Large intestine (tissue), 3 donors: ENCODE results near the gene PPP2R5C. TPM values are rescaled to one million over a fixed set of nuclear protein-coding genes. Genes with fewer than 3 reads are reported as not detected.

Source experiments
- DNase-seq, 2 donors: peaks; one replicate each; pipeline versions ENCODE4 v3.0.0 to v3.0.0-alpha.2; 2013
- H3K27ac ChIP-seq: one replicate; pipeline ENCODE4 v1.5.1; 2013; ENCODE audit warnings: low read length
- H3K27me3 ChIP-seq: 2 replicates; pipeline ENCODE4 v1.6.1; 2013; ENCODE audit warnings: low read length; ENCODE audit not compliant: control insufficient read depth, insufficient read depth
- H3K36me3 ChIP-seq: 2 replicates; pipeline ENCODE4 v1.6.1; 2013; ENCODE audit warnings: low read length; ENCODE audit not compliant: control insufficient read depth, insufficient read depth
- H3K4me1 ChIP-seq: one replicate; pipeline ENCODE4 v1.6.1; 2013; ENCODE audit warnings: low read length; ENCODE audit not compliant: control insufficient read depth, insufficient read depth
- H3K4me3 ChIP-seq: one replicate; pipeline ENCODE4 v1.5.1; 2013; ENCODE audit warnings: low read length
- H3K9me3 ChIP-seq: one replicate; pipeline ENCODE4 v1.6.1; 2013; ENCODE audit warnings: mild to moderate bottlenecking, low read depth, low read length, moderate library complexity; ENCODE audit not compliant: control insufficient read depth
- WGBS: methylation state at CpG from one replicate; pipeline ENCODE4 v1.1.5; 2013; ENCODE audit warnings: low lambda C conversion rate; ENCODE audit not compliant: insufficient coverage; 5-methylcytosine and 5-hydroxymethylcytosine counted together
- polyA plus RNA-seq: library from polyadenylated mRNA; unstranded; fragments of 120-200 nt; gene quantifications from one replicate; pipeline ENCODE4 v1.2.1, GENCODE V29; 2013

PPP2R5C gene
- polyA plus RNA-seq, 1 donor, result 93.4 TPM

DNA sequence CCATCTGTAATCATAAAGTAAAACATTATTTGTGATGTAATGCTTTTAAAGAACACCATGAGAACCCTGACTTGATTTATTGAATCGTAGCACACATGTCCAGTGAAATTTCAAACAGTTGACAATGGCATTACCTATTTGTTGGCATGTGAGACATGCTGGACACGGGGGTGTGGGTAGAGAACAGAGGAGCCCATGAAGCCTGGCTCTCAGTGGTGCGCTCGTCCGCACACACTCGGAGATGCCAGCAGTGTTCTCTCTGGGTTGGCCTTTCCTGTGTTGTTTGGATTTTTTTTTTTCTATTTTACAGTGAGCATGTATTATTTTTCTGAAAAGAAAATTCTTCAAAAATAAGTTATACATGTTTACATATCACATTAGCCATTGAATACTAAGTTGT is 78.2 kb downstream of the PPP2R5C start:
- DNase-seq, result no peak
- H3K36me3 ChIP-seq, result peaks cover 7% of the 10 kb centered on the region
- no peaks in the 10 kb centered on the region for H3K27me3 ChIP-seq
- H3K4me3 ChIP-seq, result no peak overlapping the region
- H3K27ac ChIP-seq, result no peak overlapping the region
- H3K4me1 ChIP-seq, result no peaks in the 10 kb centered on the region
- no CpG with 5 or more reads among the region's 6 CpGs for WGBS
- H3K9me3 ChIP-seq, result no peaks in the 10 kb centered on the region

DNA sequence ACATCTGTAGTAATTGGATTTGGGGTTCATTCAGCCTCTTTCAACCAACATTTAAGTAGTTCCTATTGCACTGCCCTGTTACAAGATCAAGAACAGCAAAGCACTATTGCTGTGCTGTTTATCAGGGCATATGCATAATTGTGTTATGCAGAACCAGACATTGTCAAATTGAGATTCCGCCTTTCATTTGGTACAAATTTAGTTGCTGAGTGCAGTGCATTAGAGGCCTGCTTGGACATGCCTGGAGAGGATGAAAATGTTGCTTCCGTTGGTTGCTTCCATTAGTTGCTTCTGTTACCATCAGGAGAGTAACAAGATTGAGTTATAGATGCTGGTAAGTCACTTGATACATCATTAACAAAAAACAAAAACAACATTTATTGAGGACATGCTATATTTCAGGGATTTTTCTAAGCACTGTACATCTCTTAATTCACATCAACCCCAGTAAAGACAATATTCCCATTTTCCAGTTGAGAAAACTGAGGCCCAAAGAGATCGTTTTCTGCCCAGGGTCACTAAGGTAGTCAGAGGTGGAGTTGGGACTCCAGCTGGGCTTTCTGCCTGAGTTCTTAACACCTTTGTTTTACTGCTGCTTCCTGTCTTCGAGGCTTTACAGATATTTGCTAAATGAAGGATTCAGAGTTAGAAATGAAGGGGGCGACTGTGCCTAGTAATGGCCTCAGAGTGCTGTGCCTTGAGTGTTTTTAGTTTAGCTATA is 79.3 kb downstream of the PPP2R5C start:
- WGBS, result 40% methylated on average over 1 of the region's 5 CpGs
- H3K27ac ChIP-seq, result no peak overlapping the region
- no peaks in the 10 kb centered on the region for H3K4me1 ChIP-seq

DNA sequence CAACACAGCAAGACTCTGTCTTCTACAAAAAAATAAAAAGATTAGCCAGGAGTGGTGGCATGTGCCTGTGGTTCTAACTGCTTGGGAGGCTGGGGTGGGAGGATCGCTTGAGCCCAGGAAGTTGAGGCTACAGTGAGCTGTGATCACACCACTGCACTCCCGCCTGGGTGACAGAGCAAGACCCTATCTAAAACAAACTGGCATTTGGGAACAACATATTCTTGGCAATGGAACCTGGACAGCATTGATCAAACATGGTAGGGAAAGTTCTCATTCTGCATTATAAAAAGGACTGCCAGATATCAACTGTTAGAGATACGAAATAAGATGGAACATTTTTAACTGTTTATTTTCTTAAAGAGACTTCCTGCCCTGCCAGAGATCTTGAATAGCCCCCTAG is 81.5 kb downstream of the PPP2R5C start:
- no peak overlapping the region for H3K27ac ChIP-seq
- H3K4me3 ChIP-seq, result no peak overlapping the region
- H3K9me3 ChIP-seq, result no peaks in the 10 kb centered on the region
- no peak for DNase-seq
- no peaks in the 10 kb centered on the region for H3K4me1 ChIP-seq
- 57% methylated on average over 1 of the region's 3 CpGs for WGBS
- peaks cover 7% of the 10 kb centered on the region for H3K36me3 ChIP-seq
- H3K27me3 ChIP-seq, result no peaks in the 10 kb centered on the region

More for the DNA sequence above, 79.3 kb downstream of the PPP2R5C start:
- no peak overlapping the region for H3K4me3 ChIP-seq
- H3K36me3 ChIP-seq, result peaks cover 7% of the 10 kb centered on the region
- no peaks in the 10 kb centered on the region for H3K9me3 ChIP-seq
- H3K27me3 ChIP-seq, result no peaks in the 10 kb centered on the region
- DNase-seq, result no peak

DNA sequence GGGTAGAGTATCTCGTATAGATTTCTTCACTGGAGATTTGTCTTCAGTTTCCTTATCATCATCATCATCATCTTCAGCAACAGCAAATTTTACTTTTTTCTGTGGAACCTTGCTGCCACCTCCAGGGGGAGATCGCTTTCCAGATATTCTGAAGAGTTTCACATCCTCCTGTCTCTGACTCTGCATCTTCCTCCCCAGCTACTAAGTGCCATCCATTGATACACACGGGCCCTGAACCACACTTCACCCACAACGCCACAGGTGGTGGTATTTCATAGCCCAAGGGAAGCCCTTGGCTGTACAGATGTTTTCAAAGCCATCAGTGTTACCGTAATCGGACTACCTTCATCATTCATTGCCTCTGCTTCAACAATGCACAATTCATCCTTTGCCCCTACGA is 82.2 kb downstream of the PPP2R5C start:
- Histone ChIP-seq H3K36me3 (peaks cover 4% of the 10 kb centered on the region), H3K9me3 (no peaks in the 10 kb centered on the region), H3K27me3 (no peaks in the 10 kb centered on the region), H3K4me1 (no peaks in the 10 kb centered on the region), H3K27ac (no peak overlapping the region), H3K4me3 (no peak overlapping the region)
- WGBS, result 100% methylated on average over 1 of the region's 7 CpGs
- no peak for DNase-seq

DNA sequence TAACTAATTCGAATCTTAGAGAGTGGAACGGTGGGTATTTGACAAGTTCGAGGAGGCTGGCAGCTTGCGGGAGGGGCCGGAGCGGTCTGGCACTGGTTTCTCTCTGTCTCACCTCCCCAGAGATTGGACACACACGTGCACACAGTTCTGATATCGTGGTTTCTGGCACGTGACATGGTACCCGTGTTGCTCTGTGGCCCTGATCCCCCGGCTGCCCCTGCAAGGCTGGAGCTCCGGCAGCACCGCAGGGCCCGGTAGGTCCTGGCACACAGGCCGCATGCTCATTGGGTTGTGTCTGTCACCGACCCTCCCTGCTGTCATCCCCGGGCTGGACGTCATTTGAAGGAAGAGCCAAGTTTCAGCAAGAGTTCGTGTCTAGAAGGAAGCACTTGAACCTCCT is 82.7 kb downstream of the PPP2R5C start:
- Histone ChIP-seq H3K36me3 (peaks cover 3% of the 10 kb centered on the region), H3K27me3 (no peaks in the 10 kb centered on the region), H3K4me1 (no peaks in the 10 kb centered on the region), H3K4me3 (no peak overlapping the region), H3K27ac (no peak overlapping the region), H3K9me3 (no peaks in the 10 kb centered on the region)
- WGBS, result no CpG with 5 or more reads among the region's 19 CpGs
- no peak for DNase-seq

DNA sequence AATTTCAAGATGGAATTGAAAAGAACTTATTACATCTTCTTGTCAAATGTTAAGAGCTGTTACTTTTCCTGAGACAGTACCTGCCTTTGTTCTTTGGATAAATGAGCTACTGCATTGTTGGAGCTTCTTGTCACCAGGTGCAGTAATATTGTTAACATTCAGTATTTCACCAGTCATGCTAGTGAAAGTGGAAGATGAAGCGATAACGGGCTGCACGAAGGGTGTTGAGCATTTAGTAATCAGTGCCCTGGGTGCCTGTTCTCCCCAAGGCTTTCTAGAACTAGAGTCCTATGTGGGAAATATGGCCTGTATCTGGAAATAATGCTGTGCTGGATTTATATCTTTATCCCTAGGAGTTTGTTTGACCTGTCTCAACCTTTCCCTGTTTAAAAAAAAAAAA is 83.2 kb downstream of the PPP2R5C start:
- Histone ChIP-seq H3K27me3 (no peaks in the 10 kb centered on the region), H3K27ac (no peak overlapping the region), H3K9me3 (no peaks in the 10 kb centered on the region), H3K4me1 (no peaks in the 10 kb centered on the region), H3K36me3 (peaks cover 2% of the 10 kb centered on the region), H3K4me3 (no peak overlapping the region)
- no CpG with 5 or more reads among the region's 3 CpGs for WGBS
- DNase-seq, result no peak

DNA sequence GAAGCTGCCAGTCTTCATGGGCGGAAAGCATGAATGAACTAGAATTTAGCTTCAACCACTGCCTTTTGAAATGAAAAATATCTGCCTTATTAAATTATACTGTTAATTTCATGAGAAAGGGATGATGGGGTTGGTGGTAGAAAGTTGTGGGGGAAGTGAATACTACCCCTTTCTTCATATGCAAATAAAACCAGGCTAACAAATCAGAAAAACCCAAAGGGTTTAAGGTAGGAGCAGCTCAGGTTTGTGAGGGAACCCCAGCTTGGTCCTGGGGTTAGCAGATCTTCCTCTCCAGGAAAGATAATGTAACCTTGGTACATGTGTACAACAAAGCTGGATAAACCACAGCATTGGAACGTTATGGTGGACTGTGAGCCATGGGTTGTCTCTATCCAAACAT is 84.0 kb downstream of the PPP2R5C start:
- no peak overlapping the region for H3K27ac ChIP-seq
- no CpG with 5 or more reads among the region's 2 CpGs for WGBS

DNA sequence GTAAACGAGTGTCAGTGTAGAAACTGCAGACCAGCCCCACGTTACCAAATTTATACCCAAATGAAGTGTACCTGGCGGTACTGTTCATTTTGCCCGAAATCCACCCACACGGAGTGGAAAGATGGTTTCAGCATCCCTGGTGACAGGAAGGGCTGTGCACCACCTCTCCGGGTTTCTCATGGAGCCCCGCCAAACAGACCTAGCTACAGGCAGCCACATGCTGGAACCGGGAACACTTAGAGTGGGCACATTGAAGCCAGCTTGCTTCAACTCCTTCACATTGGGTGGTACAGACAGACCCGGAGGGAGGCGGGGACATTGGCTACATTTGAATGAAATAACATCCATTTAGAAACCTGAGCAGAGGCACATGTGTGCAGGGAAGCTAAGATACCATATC is 84.4 kb downstream of the PPP2R5C start:
- no CpG with 5 or more reads among the region's 10 CpGs for WGBS
- no peaks in the 10 kb centered on the region for H3K4me1 ChIP-seq

More for the DNA sequence above, 84.0 kb downstream of the PPP2R5C start:
- no peak overlapping the region for H3K4me3 ChIP-seq
- peaks cover 2% of the 10 kb centered on the region for H3K36me3 ChIP-seq
- DNase-seq, result no peak
- no peaks in the 10 kb centered on the region for H3K4me1 ChIP-seq
- no peaks in the 10 kb centered on the region for H3K9me3 ChIP-seq
- no peaks in the 10 kb centered on the region for H3K27me3 ChIP-seq

DNA sequence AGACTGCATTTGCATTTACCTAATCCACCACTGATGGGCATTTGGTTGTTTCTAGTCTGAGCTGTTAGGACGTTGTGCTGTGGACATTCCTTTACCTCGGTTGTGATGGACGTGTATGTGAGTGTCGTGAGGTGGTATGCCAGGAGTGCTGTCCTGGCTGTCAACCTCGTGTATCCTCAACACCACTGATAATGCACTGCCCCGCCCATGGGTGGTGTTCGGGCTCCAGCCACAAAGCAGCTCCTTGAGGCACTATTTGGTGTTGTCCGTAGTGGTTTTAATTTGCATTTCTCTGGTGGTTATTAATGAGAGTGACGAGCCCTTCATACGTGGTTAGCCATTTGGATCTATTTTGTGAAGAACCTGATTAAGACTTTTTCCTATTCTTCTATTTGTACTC is 87.6 kb downstream of the PPP2R5C start:
- no peak overlapping the region for H3K27ac ChIP-seq
- WGBS, result no CpG with 5 or more reads among the region's 10 CpGs
- no peaks in the 10 kb centered on the region for H3K9me3 ChIP-seq
- H3K27me3 ChIP-seq, result no peaks in the 10 kb centered on the region
- H3K36me3 ChIP-seq, result peaks cover 2% of the 10 kb centered on the region
- no peak for DNase-seq
- no peaks in the 10 kb centered on the region for H3K4me1 ChIP-seq
- H3K4me3 ChIP-seq, result no peak overlapping the region

More for the DNA sequence above, 84.4 kb downstream of the PPP2R5C start:
- Histone ChIP-seq H3K27me3 (no peaks in the 10 kb centered on the region), H3K4me3 (no peak overlapping the region), H3K9me3 (no peaks in the 10 kb centered on the region), H3K27ac (no peak overlapping the region), H3K36me3 (peaks cover 2% of the 10 kb centered on the region)
- no peak for DNase-seq

DNA sequence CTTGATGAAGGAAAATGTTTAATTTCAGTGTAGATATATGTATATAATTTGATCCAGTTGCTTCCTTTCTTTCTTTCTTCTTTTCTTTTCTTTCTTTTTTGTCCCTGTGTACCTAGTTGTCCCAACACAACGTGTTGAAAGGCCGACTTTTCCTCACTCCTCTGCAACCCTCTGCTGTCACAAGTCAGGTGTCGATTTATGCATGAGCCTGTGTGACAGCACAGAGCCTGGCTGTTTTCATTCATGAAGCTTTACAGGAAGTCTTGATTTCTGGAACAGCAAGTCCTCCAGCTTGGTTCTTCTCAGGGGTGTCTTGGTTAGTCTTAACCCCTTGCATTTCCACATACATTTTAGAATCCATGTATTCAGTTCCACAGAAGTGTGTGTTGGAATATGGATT is 88.1 kb downstream of the PPP2R5C start:
- H3K4me1 ChIP-seq, result no peaks in the 10 kb centered on the region
- no CpG with 5 or more reads among the region's 3 CpGs for WGBS
- no peak for DNase-seq
- no peak overlapping the region for H3K4me3 ChIP-seq
- no peaks in the 10 kb centered on the region for H3K27me3 ChIP-seq
- no peaks in the 10 kb centered on the region for H3K9me3 ChIP-seq
- H3K27ac ChIP-seq, result no peak overlapping the region
- no peaks in the 10 kb centered on the region for H3K36me3 ChIP-seq

DNA sequence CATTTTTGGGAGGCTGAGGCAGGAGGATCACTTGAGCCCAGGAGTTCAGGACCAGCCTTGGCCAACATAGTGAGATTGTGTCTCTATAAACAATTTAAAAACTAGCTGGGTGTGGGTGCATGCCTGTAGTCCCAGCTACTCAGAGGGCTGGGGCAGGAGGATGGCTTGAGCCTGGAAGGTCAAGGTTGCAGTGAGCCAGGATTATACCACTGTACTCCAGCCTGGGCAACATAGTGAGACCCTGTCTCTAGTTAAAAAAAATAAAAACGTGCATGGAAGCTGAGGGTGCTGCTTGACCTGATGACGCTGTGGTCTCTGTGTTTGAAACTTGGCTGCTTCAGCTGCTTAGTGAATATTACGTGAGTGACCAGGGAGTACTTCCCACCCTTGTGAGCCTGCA is 89.7 kb downstream of the PPP2R5C start:
- H3K4me1 ChIP-seq, result no peaks in the 10 kb centered on the region
- no peak overlapping the region for H3K4me3 ChIP-seq
- H3K27ac ChIP-seq, result no peak overlapping the region
- H3K27me3 ChIP-seq, result no peaks in the 10 kb centered on the region
- no peak for DNase-seq
- WGBS, result no CpG with 5 or more reads among the region's 3 CpGs
- no peaks in the 10 kb centered on the region for H3K36me3 ChIP-seq
- H3K9me3 ChIP-seq, result no peaks in the 10 kb centered on the region
